ENCODE data around the gene PLA2R1. TPM values are rescaled to one million over a fixed set of nuclear protein-coding genes. Genes with fewer than 3 reads are reported as not detected.

The PLA2R1 gene
- total RNA-seq = 16.2 and 26.9 TPM in 2 replicates

DNA sequence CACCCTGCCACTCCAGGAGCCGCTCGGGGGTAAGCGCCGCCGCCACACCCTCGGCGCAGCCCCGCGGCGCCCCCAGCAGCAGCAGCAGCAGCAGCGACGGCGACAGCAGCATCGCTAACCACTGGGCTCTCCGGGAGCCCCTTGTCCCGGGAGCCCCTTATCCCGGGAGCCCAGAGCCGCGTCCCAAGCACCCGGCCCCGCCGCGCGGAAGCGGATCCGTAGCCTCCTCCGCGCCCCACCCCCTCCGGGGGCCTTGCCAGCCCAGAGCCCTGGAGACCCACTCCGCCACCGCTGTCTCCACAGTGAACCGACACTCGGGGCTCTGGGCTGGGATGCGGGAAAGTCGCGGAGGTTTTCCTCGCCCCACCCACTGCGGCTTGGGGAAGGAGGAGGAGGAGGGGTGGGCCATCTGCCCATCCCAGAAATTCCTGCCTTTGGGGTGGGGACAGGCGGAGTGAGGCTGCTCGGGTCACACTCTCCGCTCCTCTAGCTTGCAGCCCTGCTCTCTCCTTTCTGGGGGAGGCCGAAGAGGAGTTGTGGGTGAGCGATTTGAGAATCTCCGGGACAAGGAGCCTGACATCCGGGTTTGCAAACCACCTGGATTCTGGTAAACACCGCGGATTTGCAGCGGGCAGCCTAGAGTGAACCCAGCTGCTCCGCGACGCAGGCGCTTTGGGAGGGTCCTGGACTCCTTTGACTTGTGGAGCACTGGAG, at the start of gene PLA2R1:
Gene PLA2R1 (minus strand): TSS at position 324 of the 714 bp plus-strand sequence. CDS start 212 bp downstream, at position 112.
- DNase-seq (ENCODE audit: low read depth in 2 of 2) = peak in 1 of 2 donors; percentile 39

DNA sequence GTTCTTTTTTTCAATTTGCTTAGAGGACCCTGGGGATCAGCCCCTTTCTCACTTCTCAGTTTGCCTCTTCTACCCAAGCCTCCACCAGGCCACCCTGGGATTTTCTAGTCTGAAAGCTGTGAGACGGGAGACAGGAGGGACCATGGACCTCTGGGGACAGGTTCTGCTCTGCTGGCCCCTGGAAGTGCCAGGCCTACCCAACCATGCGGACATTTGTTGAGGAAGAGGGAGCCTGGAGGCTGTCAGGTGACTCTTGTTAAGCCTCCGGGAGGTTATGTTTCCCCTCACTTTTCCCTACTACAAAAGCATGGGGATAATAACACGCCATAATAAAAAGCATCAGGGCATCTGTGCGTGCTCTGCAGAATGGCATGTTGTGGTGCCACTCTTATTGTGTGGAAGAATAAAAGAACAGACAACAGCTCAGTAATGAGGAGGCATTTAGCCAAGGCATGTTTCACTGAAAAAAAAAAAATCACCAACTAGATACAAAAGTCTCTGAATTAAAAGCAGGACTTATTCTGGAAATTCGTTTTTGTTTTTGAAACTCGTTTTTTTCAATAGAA, 48.3 kb upstream of the PLA2R1 start:
- no peak for DNase-seq (ENCODE audit: low read depth in 2 of 2)

DNA sequence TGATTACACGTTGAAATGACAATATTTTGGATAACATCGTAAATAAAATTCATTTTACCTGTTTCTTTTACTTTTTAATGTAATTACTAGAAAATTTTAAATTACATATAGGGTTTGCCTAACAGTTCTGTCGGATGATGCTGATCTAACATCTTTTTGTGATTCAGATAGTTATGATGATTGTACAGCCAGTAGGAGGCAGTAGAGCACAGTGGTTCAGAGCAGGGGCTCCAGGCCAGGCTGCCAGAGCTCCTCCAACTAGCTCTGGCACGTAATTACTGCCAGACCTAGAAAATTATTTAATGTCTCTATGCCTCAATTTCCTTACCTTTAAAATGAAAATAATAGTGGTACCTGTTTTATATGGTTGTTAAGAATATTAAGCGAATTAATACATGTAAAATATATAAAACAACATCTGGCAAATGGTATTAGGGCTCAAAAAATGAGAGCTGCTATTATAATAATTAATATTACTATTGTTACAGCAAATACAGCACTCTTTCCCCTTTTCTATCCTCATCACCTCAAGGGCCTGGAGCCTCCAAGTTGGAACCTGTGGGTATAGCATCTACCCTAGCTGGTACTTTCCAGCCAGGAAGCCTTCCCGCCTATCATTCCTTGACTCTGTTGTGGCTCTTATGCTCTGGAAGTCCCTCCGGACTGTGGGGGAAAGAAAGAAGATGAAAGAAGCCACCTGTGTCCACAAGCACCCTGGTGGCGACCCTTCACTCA, 47.7 kb upstream of the PLA2R1 start:
- peak; percentile 74 to 86 for DNase-seq (ENCODE audit: low read depth in 2 of 2)

DNA sequence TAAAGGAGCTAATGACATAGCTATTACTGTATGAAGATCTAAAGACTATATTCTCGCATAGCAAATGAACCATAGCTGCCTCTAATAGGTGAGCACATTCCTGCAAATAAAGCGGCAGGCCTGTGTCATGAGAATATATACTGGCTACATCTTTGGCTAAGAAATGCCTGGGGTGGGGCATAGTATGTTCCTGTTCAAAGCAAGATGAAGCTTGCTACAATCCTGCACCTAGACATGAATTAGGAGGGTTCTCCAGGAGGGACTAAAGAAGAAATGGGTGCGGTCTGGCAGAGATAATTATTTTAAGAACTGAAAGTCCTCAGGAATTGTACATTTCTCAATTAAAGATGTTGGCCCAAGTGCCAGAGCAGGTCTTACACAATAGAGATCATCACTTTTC, 46.8 kb upstream of the PLA2R1 start:
- no peak for DNase-seq (ENCODE audit: low read depth in 2 of 2)

DNA sequence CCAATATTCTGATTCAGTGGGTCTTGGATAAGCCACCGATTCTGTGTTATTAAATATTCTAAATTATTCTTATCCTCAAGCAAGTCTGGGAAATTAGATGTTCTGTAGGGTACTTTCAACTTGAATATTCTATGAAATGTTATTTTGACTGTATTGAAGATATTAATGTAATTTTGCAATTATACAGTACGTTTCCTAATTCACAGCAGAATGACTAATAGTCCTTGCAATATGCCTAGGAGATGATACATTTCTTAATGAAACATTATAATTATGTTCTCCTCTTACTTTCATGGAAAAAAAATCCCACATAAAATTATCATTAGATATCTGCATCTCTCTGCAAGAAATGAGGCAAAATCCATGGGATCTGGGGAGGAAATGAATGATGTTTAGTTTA, 46.2 kb upstream of the PLA2R1 start:
- no peak for DNase-seq (ENCODE audit: low read depth in 2 of 2)

- no peak for DNase-seq (ENCODE audit: low read depth in 2 of 2)
These were observed 43.0 kb upstream of the PLA2R1 start for GRCh38 chr2:160105366-160105765.

DNA sequence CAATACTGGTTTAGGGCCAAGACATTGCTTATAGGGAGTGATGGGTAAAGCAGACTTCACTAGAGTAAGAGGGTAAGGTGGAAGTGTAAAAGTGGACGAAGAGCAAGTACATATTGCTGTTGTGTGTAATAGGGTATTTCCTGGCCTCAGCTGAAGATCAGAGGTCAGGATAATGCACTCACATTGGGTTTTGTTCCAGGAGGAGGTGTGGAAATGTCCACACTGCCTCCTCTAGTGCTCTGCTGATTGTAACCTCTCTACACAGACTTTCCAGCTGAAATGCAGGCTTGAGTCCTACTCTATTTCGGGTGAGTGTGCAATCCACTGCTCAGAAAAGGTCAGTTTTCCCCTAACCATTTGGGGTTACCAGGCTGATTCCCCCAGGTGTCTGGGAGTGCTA, 41.7 kb upstream of the PLA2R1 start:
- no peak for DNase-seq (ENCODE audit: low read depth in 2 of 2)

DNA sequence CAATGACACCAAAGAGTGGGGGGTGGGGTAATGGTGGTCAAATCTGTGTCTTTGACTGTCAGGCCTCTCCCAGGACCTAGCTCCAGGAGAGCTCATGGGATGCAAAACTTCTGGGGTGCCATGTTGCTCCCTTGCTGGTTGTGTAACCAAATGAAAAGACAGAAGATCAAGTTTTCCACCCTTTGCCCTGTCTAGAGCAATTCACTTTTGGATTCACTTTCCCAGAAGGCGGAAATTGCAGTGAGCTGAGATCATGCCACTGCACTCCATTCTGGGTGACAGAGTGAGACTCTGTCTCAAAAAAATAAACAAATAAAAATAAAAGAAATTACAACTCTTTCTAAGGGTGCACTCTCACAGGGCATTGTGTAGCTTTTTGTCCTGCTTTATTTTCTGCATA, 34.9 kb upstream of the PLA2R1 start:
- DNase-seq (ENCODE audit: low read depth in 2 of 2) = no peak

DNA sequence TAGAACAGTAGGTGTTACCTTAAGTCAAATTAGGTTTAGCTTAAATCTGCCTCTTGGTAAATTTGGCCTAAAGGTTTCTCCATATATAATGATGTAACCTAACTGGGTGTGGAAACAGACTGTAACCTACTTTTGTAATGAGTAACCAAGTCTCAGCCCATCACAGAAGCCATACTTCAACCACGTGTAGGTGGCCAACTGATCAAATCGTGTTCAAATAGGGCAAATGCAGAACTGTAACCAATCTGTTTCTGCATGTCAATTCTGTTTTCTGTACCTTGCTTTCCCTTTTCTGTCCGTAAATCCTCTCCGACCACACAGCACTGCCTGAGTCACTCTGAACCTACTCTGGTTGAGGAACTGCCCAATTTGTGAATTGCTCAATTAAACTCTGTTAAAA, 34.0 kb upstream of the PLA2R1 start:
- no peak for DNase-seq (ENCODE audit: low read depth in 2 of 2)

DNA sequence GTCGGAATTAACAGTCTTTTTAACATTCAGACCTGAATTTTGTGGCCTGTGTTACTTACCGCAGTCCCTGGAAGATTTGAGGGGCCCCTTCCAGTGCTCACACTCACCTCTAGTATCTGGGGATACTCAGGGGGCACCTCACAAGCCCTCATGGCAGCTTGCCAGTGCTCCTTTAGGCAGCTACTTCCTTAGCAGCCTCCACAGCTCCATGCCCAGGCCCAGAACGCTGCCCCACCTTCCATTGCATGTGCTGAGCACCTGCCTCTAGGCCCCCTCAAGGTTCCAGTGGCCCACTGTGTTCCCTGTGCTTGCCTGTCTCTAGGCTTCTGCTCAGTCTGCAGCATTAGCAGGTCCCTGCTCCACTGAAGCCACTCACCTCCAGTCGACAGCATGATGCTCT, 30.0 kb upstream of the PLA2R1 start:
- DNase-seq (ENCODE audit: low read depth in 2 of 2) = no peak

DNA sequence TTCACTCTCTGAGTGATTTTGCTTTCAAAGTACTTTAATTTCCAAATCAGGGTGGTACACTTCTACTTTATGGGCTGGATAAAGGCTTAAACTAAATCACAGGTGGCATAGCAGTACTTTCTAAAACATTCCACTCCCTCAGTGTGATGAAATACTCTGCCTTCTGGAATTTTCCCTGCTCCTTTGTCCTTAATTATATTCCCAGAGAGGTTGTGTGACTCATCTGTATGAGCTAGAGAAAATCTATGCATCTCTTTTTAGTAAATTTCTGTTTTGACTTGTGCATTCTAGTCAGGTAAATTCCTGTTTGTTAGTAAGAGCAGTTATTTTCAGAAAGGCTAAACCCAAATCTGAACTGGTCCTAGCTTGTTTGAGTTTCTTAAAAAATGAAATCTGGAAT, 29.0 kb upstream of the PLA2R1 start:
- DNase-seq (ENCODE audit: low read depth in 2 of 2) = peak in 1 of 2 donors; percentile 24

DNA sequence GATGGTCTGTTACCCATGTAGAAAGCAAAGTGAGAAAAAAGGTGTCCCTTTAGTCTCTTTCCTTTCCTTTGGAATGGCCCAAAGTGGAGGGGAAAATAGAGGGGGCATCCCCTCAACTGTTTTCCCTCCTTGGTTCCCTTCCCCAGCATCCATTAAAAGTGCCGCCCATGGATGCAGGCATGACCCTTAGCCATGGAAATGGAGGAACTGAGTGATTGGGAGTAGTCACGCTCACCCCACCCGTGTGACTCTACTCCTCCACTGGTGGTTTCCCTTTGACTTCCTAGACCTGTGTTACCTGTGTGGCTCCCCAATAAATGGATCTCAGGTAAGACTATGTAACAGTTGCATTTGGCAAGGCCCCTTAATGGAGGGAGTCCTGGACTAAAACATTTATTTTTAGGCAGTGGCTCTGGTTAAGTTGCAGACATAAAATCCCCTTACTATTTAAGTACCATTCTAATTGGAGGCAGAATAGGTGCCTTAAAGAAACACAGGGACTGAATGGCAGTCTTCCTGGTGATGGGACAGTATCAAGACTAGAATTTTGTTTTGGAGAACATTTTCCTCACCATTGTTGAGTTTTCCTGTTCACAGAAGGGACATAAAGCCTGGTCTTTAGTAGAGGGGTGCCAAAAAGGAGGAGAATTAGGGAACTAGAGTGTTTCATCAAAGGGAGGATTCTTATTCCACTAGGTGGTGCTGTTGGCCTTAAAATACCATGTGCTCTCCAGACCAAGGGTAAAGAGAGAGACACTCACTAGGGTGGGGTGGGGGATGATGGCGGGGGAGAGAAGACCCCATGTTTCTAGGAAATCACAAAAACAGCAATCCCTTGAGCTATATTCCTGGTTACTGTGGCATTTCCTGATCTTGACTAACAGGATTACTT, 25.7 kb upstream of the PLA2R1 start:
- peak in 1 of 2 donors; percentile 30 for DNase-seq (ENCODE audit: low read depth in 2 of 2)

DNA sequence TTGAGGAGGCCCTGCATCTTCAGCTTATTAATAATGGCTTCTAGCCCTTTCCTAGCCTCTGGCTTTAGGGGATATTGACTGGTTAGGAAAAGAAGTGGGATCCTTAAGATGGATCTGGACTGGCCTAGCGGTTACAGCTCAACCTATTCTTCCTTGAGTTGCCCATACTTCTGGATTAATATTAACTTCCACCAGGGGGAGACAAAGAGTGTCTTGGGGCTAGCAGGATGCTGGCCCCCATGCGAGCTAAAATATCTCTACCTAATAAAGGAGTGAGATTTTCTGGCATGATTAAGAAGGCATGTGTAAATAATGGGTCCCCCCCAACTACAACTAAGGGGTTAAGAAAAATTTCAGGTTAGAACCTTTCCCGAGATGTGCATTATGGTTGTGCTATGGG, 23.2 kb upstream of the PLA2R1 start:
- no peak for DNase-seq (ENCODE audit: low read depth in 2 of 2)

DNA sequence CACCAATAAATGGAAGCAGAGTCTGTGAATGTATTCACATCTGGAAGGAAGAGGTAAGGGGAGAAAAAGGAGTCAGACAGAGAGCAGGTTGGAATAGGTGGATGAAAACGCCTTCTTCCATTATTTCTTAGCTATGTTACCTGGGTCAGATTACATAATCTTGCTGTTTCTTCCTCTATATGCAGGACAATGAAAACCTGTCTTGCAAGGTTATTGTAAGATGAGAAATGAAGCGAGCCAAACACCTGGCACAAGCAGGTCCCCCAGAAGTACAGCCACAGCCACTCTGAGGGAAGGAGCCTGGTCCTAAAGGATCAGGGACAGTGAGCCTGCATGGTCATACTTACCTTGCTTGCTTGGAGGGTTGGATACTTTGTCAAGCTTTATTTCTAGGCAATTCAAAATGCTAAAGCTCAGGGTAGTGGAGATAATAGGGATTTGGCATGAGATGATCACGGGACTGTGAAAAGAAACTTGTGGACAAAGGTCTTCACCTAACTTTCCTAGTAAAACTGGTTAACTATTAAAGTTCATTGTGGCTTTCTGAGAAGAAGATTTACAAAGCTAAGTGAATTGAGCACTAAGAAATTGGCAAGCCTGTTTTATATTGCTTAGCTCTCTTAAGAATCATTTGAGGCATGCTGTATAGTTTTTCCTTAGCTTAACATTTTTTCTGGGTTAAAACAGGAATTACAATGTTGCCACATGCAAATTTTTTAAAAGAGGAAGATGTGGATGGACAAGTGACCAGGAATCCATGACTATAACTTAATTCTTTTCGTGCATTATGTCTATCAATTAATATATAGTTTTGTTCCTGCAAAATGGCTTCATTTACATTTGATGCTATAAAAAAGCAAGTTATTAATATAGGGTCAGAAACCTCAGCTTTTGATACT, 15.7 kb upstream of the PLA2R1 start:
- DNase-seq (ENCODE audit: low read depth in 2 of 2) = no peak

- peak in 1 of 2 donors; percentile 47 for DNase-seq (ENCODE audit: low read depth in 2 of 2)
These were observed 14.5 kb upstream of the PLA2R1 start for GRCh38 chr2:160076914-160077313.

- no peak for DNase-seq (ENCODE audit: low read depth in 2 of 2)
These were observed 13.8 kb upstream of the PLA2R1 start for GRCh38 chr2:160076241-160076640.

DNA sequence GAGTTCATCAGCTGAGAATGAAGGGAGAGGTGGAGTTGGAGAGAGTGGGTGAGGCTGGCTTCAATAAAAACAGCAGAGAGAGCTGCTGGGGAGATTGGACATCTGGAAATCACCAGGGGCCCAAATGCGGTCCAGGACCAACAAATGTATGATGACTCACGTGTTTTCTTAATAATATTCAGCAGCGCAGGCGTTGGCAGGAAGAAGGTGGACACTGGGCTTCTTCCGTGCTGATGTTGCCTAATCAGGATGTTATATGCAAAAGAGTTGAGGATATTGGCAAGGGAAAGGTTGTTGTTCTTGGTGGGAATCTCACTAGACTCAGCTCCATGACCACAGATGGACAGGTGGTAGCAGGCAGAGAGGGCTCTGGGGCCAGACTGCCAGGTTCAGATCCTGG, 12.8 kb upstream of the PLA2R1 start:
- DNase-seq (ENCODE audit: low read depth in 2 of 2) = peak; percentile 96

DNA sequence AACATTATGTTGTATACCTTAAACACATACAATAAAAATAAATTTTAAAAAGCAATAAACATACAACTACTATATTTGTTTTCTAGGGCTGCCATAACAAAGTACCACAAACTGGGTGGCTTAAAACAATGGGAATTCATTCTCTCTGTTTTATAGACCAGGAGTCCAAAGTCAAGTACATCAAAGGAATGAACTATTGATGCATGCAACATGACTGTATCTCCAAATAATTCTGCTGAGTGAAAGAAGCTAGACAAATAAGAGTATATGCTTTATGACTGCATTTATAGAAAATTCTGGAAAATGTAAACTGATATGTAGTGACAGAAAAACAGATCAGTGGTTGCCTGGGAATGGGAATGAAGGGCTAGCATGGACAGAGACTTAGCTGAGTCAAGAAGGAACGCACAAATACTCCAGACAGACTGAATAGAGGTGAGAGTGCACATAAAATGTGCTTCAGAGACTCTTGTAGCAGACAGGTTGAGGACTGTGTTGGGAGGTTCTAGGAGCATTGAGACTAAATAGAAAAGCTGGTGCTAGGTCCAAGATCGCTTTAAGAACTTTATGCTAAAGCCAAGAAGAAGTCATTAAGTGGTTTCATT, 11.0 kb upstream of the PLA2R1 start:
- no peak for DNase-seq (ENCODE audit: low read depth in 2 of 2)

DNA sequence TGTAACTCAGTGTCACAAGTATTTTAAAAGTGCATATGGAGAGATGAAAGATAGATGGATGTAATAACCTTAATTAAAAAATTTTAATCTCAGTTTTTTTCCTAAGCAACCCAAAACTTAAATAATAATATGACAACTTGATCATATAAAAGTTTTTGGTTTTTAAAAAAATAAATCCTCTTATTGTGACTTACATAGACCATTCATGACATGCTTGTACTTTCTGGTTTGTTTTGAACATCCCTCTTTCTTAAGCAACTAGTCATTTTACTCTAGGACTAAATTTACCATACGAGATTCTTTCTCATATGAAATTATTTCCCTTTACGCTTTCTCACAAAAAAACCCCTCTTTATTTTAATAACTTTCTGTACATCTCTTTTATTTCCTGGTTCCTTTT, 6.5 kb upstream of the PLA2R1 start:
- no peak for DNase-seq (ENCODE audit: low read depth in 2 of 2)

DNA sequence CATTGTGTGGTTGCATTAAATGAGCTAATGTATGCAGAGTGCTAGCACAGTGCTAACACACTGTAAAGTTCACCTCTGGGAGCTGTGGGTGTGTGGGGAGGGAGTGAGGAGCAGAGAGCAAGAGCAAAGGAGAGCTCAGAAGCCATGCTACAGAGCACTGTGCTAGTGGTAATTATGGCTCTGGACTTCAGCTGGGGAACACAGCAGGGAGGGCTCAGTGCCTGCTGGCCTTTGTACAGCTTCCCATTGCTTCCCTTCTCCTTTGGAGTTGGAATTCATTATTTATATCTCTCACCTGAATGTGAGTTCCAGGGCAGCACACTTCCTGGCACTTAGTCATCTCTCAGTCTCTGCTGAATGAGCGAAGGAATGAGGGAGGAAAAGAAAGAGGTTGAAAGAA, 2.5 kb upstream of the PLA2R1 start:
- no peak for DNase-seq (ENCODE audit: low read depth in 2 of 2)

Measured in dermis microvascular lymphatic vessel endothelial cell (primary cell).